A673 (cell line): ENCODE results near the gene TIAM1. TPM values are rescaled to one million over a fixed set of nuclear protein-coding genes. Genes with fewer than 3 reads are reported as not detected.

Experiments used
- BruUV-seq: library from RNA; stranded (reverse); fragments of 400-500 nt; replicated peaks from 2 replicates; lab custom pipeline; 2021; lab: Mats Ljungman, UMichigan
- CTCF ChIA-PET: fragments of 300-600 bp; sonication (Branson Sonifier 250); formaldehyde crosslinking; loops from one replicate; lab custom pipeline; 2022; ENCODE audit warnings: antibody characterized with exemption; lab: Charles Lee
- POLR2A ChIA-PET: fragments of 300-600 bp; sonication (Branson Sonifier 250); formaldehyde crosslinking; loops from one replicate; lab custom pipeline; 2022; ENCODE audit warnings: antibody characterized with exemption; ENCODE audit not compliant: low non-redundant PET; lab: Charles Lee
- DNase-seq: peaks from one replicate; pipeline ENCODE4 v3.0.0-alpha.2; 2015; ENCODE audit warnings: low spot score
- H3K27ac ChIP-seq: fragments of 200-600 bp; sonication (generic); 2 replicates; pipeline ENCODE4 v1.5.1; 2016; ENCODE audit warnings: mixed run types, low read depth, mild to moderate bottlenecking, mixed read lengths, antibody characterized with exemption, low read length; ENCODE audit not compliant: poor library complexity, severe bottlenecking
- H3K27me3 ChIP-seq: fragments of 200-600 bp; sonication (generic); replicated peaks from 2 replicates; pipeline ENCODE4 v1.6.1; 2017; ENCODE audit warnings: mixed run types, low read depth, mild to moderate bottlenecking, mixed read lengths, antibody characterized with exemption, low read length; ENCODE audit not compliant: insufficient read depth, poor library complexity
- H3K36me3 ChIP-seq: fragments of 200-600 bp; sonication (generic); 2 replicates; pipeline ENCODE4 v1.6.1; 2016; ENCODE audit warnings: mixed run types, mild to moderate bottlenecking, mixed read lengths, antibody characterized with exemption, low read length; ENCODE audit not compliant: insufficient read depth, poor library complexity, severe bottlenecking
- H3K4me1 ChIP-seq: fragments of 200-600 bp; sonication (generic); 2 replicates; pipeline ENCODE4 v1.6.1; 2017; ENCODE audit warnings: mixed run types, mild to moderate bottlenecking, mixed read lengths, antibody characterized with exemption, low read length; ENCODE audit not compliant: insufficient read depth, poor library complexity, severe bottlenecking
- H3K4me3 ChIP-seq: fragments of 200-600 bp; sonication (generic); 2 replicates; pipeline ENCODE4 v1.5.1; 2016; ENCODE audit warnings: low read depth, mixed run types, mild to moderate bottlenecking, mixed read lengths, low read length; ENCODE audit not compliant: poor library complexity, severe bottlenecking
- H3K9me3 ChIP-seq: fragments of 200-600 bp; sonication (generic); 2 replicates; pipeline ENCODE4 v1.6.1; 2016; ENCODE audit warnings: mixed run types, low read depth, mild to moderate bottlenecking, mixed read lengths, antibody characterized with exemption, low read length; ENCODE audit not compliant: poor library complexity, severe bottlenecking
- CTCF ChIP-seq: fragments of 300-800, 200-600 bp; sonication (generic); conservative IDR thresholded peaks from 2 replicates; pipeline ENCODE4 v1.5.1; 2017; ENCODE audit warnings: low read depth, mild to moderate bottlenecking, antibody characterized with exemption, low read length, moderate library complexity, mixed read lengths
- EZH2 ChIP-seq: fragments of 200-600 bp; sonication (generic); IDR thresholded peaks from 2 replicates; pipeline ENCODE4 v1.6.1; 2017; ENCODE audit warnings: borderline replicate concordance, low read depth, mild to moderate bottlenecking, mixed read lengths, antibody characterized with exemption, low read length; ENCODE audit not compliant: poor library complexity, severe bottlenecking
- intact Hi-C: fragments of 100-400 bp; cut with micrococcal nuclease; formaldehyde crosslinking; loops from one replicate; pipeline ENCODE4 v1.10.0; 2022; ENCODE audit not compliant: unreplicated experiment
- total RNA-seq: library from RNA; stranded (reverse); gene quantifications from 2 replicates; pipeline ENCODE4 v1.2.3, GENCODE V29; 2021

The TIAM1 gene
- total RNA-seq, 1 experiment from 2014 or later, result 9.6 TPM

- TF ChIP-seq EZH2 (no peak), CTCF (peak; percentile 92)
- no peaks in the 10 kb centered on the region for H3K4me1 ChIP-seq
- H3K27ac ChIP-seq, result no peak overlapping the region
- no peaks in the 10 kb centered on the region for H3K9me3 ChIP-seq
- H3K36me3 ChIP-seq, result no peaks in the 10 kb centered on the region
- POLR2A ChIA-PET, result no interaction called here
- no TSS peak for BruUV-seq
- CTCF ChIA-PET, result no interaction called here
- intact Hi-C loops, result loop anchor here (2.0 to 5.0 kb wide), 3 partner anchors 82 to 504 kb away; no protein-coding TSS in a partner anchor
- peak; percentile 62 for DNase-seq
- no peaks in the 10 kb centered on the region for H3K27me3 ChIP-seq
- H3K4me3 ChIP-seq, result no peak overlapping the region
Measured at GRCh38 chr21:31098576-31099005, 245.5 kb downstream of the TIAM1 start.

GRCh38 chr21:31092832-31093625 lies 251.0 kb downstream of the TIAM1 start:
- TF ChIP-seq CTCF, result no peak
- no peak for TF ChIP-seq EZH2
- DNase-seq, result no peak
- Histone ChIP-seq H3K9me3 (no peaks in the 10 kb centered on the region), H3K4me3 (no peak overlapping the region), H3K27ac (no peak overlapping the region), H3K4me1 (no peaks in the 10 kb centered on the region), H3K36me3 (no peaks in the 10 kb centered on the region), H3K27me3 (peaks cover 6% of the 10 kb centered on the region)
- ChIA-PET POLR2A (no interaction called here), CTCF (no interaction called here)
- no TSS peak for BruUV-seq
- intact Hi-C loops, result no loop called here

GRCh38 chr21:31090376-31090775 lies 253.7 kb downstream of the TIAM1 start:
- Histone ChIP-seq H3K27ac (no peak overlapping the region), H3K9me3 (no peaks in the 10 kb centered on the region), H3K4me3 (no peak overlapping the region), H3K36me3 (no peaks in the 10 kb centered on the region), H3K27me3 (peaks cover 6% of the 10 kb centered on the region), H3K4me1 (no peaks in the 10 kb centered on the region)
- ChIA-PET POLR2A (no interaction called here), CTCF (no interaction called here)
- BruUV-seq, result no TSS peak
- intact Hi-C loops, result no loop called here
- DNase-seq, result no peak
- TF ChIP-seq EZH2, result no peak

GRCh38 chr21:31088474-31088751 lies 255.6 kb downstream of the TIAM1 start:
- POLR2A ChIA-PET, result no interaction called here
- Histone ChIP-seq H3K4me1 (no peaks in the 10 kb centered on the region), H3K27ac (no peak overlapping the region), H3K36me3 (no peaks in the 10 kb centered on the region), H3K9me3 (no peaks in the 10 kb centered on the region), H3K4me3 (no peak overlapping the region), H3K27me3 (peaks cover 6% of the 10 kb centered on the region)
- intact Hi-C loops, result loop anchor here (10.0 kb wide), 1 partner anchor 1044 kb away; no protein-coding TSS in a partner anchor
- TF ChIP-seq CTCF (0 out of 2 replicates have a peak, but pooled peaks have one; percentile 11), EZH2 (no peak)
- CTCF ChIA-PET, result no interaction called here
- no TSS peak for BruUV-seq
- DNase-seq, result no peak
